Left colon (tissue), 2 donors: ENCODE data around the gene SLC45A1. TPM values are rescaled to one million over a fixed set of nuclear protein-coding genes. Genes with fewer than 3 reads are reported as not detected.

Experiments
- ATAC-seq: fragments of 200-7000 bp; cut with Tn5 transposase; one replicate; pipeline ENCODE4 v1.9.1; 2020; ENCODE audit warnings: mild to moderate bottlenecking, moderate library complexity
- DNase-seq, 2 donors: peaks; one replicate each; pipeline ENCODE4 v3.0.0-alpha.2; 2020
- intact Hi-C, 2 donors: fragments of 100-400 bp; cut with DNase I in 1 of 2; cut with micrococcal nuclease in 1 of 2; formaldehyde crosslinking; loops; one replicate each; pipeline versions ENCODE4 v1.11.2 to v1.14.0; 2022; cut with DNase I, micrococcal nuclease
- total RNA-seq, 2 donors: library from RNA; stranded (reverse); fragmentation: NEBNext Ultra II Directional; extraction: Animal tissue kit (Norgen Biotek cat#: 25700); gene quantifications; one replicate each; pipeline ENCODE4 v1.2.1, GENCODE V29; 2021
- donor health status: DM: no; HTN: no; CAD: no.
- donor health status: DM: yes; HTN: yes; CAD: no.

Gene SLC45A1
- total RNA-seq, 2 donors from 2014 or later: 0.70 to 0.73 TPM

- intact Hi-C loops: loop anchor here (5.0 to 10.0 kb wide), 2 partner anchors 333 to 366 kb away; no protein-coding TSS in a partner anchor
- ATAC-seq: no peak
- peak in 1 of 2 donors; percentile 28 for DNase-seq
These were observed 30.3 kb downstream of the SLC45A1 start for GRCh38 chr1:8348047-8348776.

GRCh38 chr1:8348777-8349472, 31.0 kb downstream of the SLC45A1 start:
- ATAC-seq: peak; percentile 70
- intact Hi-C loops: loop anchor here (5.0 to 10.0 kb wide), 2 partner anchors 334 to 367 kb away; no protein-coding TSS in a partner anchor
- DNase-seq: peak; percentile 46 to 73

- no peak for ATAC-seq
- intact Hi-C loops: loop anchor here (5.0 to 10.0 kb wide), 2 partner anchors 335 to 367 kb away; no protein-coding TSS in a partner anchor
These were observed 31.6 kb downstream of the SLC45A1 start for GRCh38 chr1:8349473-8349865.

GRCh38 chr1:8349961-8350360, 32.0 kb downstream of the SLC45A1 start:
- intact Hi-C loops: loop anchor here (5.0 to 10.0 kb wide), 3 partner anchors 335 to 377 kb away; no protein-coding TSS in a partner anchor
- DNase-seq (peak in 1 of 2 donors; percentile 32), ATAC-seq (peak; percentile 3)

More at GRCh38 chr1:8349473-8349865, 31.6 kb downstream of the SLC45A1 start:
- DNase-seq: no peak

- ATAC-seq (peak; percentile 12), DNase-seq (peak in 1 of 2 donors; percentile 24)
- intact Hi-C loops: loop anchor here in 1 of 2 donors (5.0 kb wide), 1 partner anchor 376 kb away; no protein-coding TSS in a partner anchor
These were observed 33.2 kb downstream of the SLC45A1 start for GRCh38 chr1:8350914-8351684.

GRCh38 chr1:8351693-8352470, 34.0 kb downstream of the SLC45A1 start:
- intact Hi-C loops: loop anchor here in 1 of 2 donors (5.0 kb wide), 1 partner anchor 375 kb away; no protein-coding TSS in a partner anchor
- DNase-seq: peak in 1 of 2 donors; percentile 27
- ATAC-seq: peak; percentile 42

- intact Hi-C loops: loop anchor here in 1 of 2 donors (5.0 kb wide), 1 partner anchor 375 kb away; no protein-coding TSS in a partner anchor
- ATAC-seq: no peak
- no peak for DNase-seq
These were observed 34.5 kb downstream of the SLC45A1 start for GRCh38 chr1:8352471-8352845.

- ATAC-seq: no peak
- DNase-seq: peak in 1 of 2 donors; percentile 24
- intact Hi-C loops: loop anchor here in 1 of 2 donors (5.0 kb wide), 1 partner anchor 374 kb away; no protein-coding TSS in a partner anchor
These were observed 35.2 kb downstream of the SLC45A1 start for GRCh38 chr1:8352886-8353785.

GRCh38 chr1:8354038-8354437, 36.1 kb downstream of the SLC45A1 start:
- ATAC-seq: no peak
- intact Hi-C loops: loop anchor here in 1 of 2 donors (5.0 kb wide), 1 partner anchor 373 kb away; no protein-coding TSS in a partner anchor
- DNase-seq: peak in 1 of 2 donors; percentile 23

GRCh38 chr1:8355439-8356255, 37.7 kb downstream of the SLC45A1 start:
- DNase-seq (peak in 1 of 2 donors; percentile 24), ATAC-seq (no peak)
- intact Hi-C loops: no loop called here

- intact Hi-C loops: no loop called here
- ATAC-seq (no peak), DNase-seq (no peak)
These were observed 38.6 kb downstream of the SLC45A1 start for GRCh38 chr1:8356256-8357209.

- peak in 1 of 2 donors; percentile 23 for DNase-seq
- intact Hi-C loops: no loop called here
- ATAC-seq: no peak
These were observed 39.6 kb downstream of the SLC45A1 start for GRCh38 chr1:8357329-8358101.

- ATAC-seq (no peak), DNase-seq (no peak)
- intact Hi-C loops: no loop called here
These were observed 40.5 kb downstream of the SLC45A1 start for GRCh38 chr1:8358241-8358896.
